Endothelial cell of umbilical vein (primary cell): Measurements from ENCODE around the gene TOP3B. TPM values are rescaled to one million over a fixed set of nuclear protein-coding genes. Genes with fewer than 3 reads are reported as not detected.

Source experiments
- BruUV-seq: library from RNA; stranded (reverse); fragments of 400-500 nt; replicated peaks from 2 replicates; lab custom pipeline; 2021; lab: Mats Ljungman, UMichigan
- CTCF ChIA-PET: fragments of 300-600, 350-600 bp; sonication (Branson Sonifier 250); formaldehyde crosslinking; loops from one replicate; lab custom pipeline; 2021; ENCODE audit warnings: antibody characterized with exemption, inconsistent platforms; lab: Charles Lee
- POLR2A ChIA-PET: fragments of 300-600, 350-600 bp; sonication (Branson Sonifier 250); formaldehyde crosslinking; loops from one replicate; lab custom pipeline; 2021; ENCODE audit warnings: antibody characterized with exemption, inconsistent platforms; lab: Charles Lee
- DNase-seq: peaks from one replicate; pipeline ENCODE4 v3.0.0-alpha.2; 2011; ENCODE audit warnings: low read depth, low spot score
- FAIRE-seq: peaks from 2 replicates; lab custom pipeline; 2011; peaks lifted over from hg19 to GRCh38; lab: Jason Lieb, UNC
- H2AFZ ChIP-seq: 2 replicates; pipeline ENCODE4 v1.6.0; 2012; ENCODE audit warnings: low read depth, low read length, control low read depth, inconsistent platforms
- H3K27ac ChIP-seq: 2 replicates; pipeline ENCODE4 v1.5.1; 2011; ENCODE audit warnings: low read depth, mild to moderate bottlenecking, control low read depth, low read length, moderate library complexity; ENCODE audit not compliant: insufficient read depth
- H3K27me3 ChIP-seq, 2 experiments: 2 replicates each; pipeline versions ENCODE4 v1.6.0 to v1.6.1; 2011; ENCODE audit warnings: low read length in 2 of 2, mixed read lengths in 1 of 2; ENCODE audit not compliant: control insufficient read depth in 2 of 2, insufficient read depth in 2 of 2
- H3K36me3 ChIP-seq, 2 experiments: 2 replicates in 1 of 2; 3 replicates in 1 of 2; pipeline ENCODE4 v1.5.1; 2011; ENCODE audit warnings: low read length in 2 of 2, mild to moderate bottlenecking in 1 of 2, moderate library complexity in 1 of 2; ENCODE audit not compliant: control insufficient read depth in 2 of 2, insufficient read depth in 2 of 2; ENCODE audit errors: extremely low read depth in 1 of 2
- H3K4me1 ChIP-seq: 3 replicates; pipeline ENCODE4 v1.5.1; 2011; ENCODE audit warnings: mild to moderate bottlenecking, low read length; ENCODE audit not compliant: control insufficient read depth, insufficient read depth; ENCODE audit errors: extremely low read depth
- H3K4me2 ChIP-seq: 2 replicates; pipeline ENCODE4 v1.6.1; 2011; ENCODE audit warnings: low read length, control low read depth, mixed read lengths; ENCODE audit not compliant: insufficient read depth
- H3K4me3 ChIP-seq, 3 experiments: fragments of 200-600 bp in 1 of 3; sonication (generic), shearing (Covaris generic) in 1 of 3; replicated peaks in 1 of 3; 2 replicates each; pipeline ENCODE4 v1.5.1; 2011 to 2016; ENCODE audit warnings: control low read depth in 3 of 3, low read length in 3 of 3, mild to moderate bottlenecking in 2 of 3, inconsistent platforms in 1 of 3, low read depth in 1 of 3, moderate library complexity in 1 of 3; ENCODE audit not compliant: insufficient read depth in 1 of 3
- H3K79me2 ChIP-seq: 2 replicates; pipeline ENCODE4 v1.6.0; 2012; ENCODE audit warnings: low read length, inconsistent platforms; ENCODE audit not compliant: control insufficient read depth, insufficient read depth
- H3K9ac ChIP-seq: replicated peaks from 2 replicates; pipeline ENCODE3; 2011; ENCODE audit warnings: low read length, control low read depth; ENCODE audit not compliant: insufficient read depth; ENCODE audit errors: extremely low read depth
- H3K9me1 ChIP-seq: replicated peaks from 3 replicates; pipeline ENCODE4 v1.6.0; 2011; ENCODE audit warnings: mild to moderate bottlenecking, low read length; ENCODE audit not compliant: control insufficient read depth, insufficient read depth; ENCODE audit errors: extremely low read depth
- H3K9me3 ChIP-seq: replicated peaks from 2 replicates; pipeline ENCODE4 v1.5.1; 2012; ENCODE audit warnings: low read length, inconsistent platforms; ENCODE audit not compliant: control insufficient read depth, insufficient read depth
- H4K20me1 ChIP-seq: replicated peaks from 2 replicates; pipeline ENCODE3; 2011; ENCODE audit warnings: mild to moderate bottlenecking, low read length; ENCODE audit not compliant: control insufficient read depth, insufficient read depth; ENCODE audit errors: extremely low read depth
- EZH2 ChIP-seq: IDR thresholded peaks from 2 replicates; pipeline ENCODE4 v1.6.1; 2012; ENCODE audit warnings: borderline replicate concordance, low read depth, mild to moderate bottlenecking, moderate library complexity, low read length, inconsistent platforms; ENCODE audit not compliant: severe bottlenecking
- FOS ChIP-seq: IDR thresholded peaks from 2 replicates; pipeline ENCODE4 v1.6.1; 2011; ENCODE audit warnings: mild to moderate bottlenecking, low read length, moderate library complexity, borderline replicate concordance; ENCODE audit not compliant: insufficient read depth
- GATA2 ChIP-seq: IDR thresholded peaks from 2 replicates; pipeline ENCODE4 v1.7.0; 2011; ENCODE audit warnings: low read depth, mild to moderate bottlenecking, moderate library complexity, mixed read lengths, low read length; ENCODE audit not compliant: insufficient read length, insufficient read depth
- JUN ChIP-seq: IDR thresholded peaks from 2 replicates; pipeline ENCODE4 v1.6.1; 2011; ENCODE audit warnings: borderline replicate concordance, low read depth; ENCODE audit not compliant: insufficient read length, insufficient read depth
- MAX ChIP-seq: IDR thresholded peaks from 2 replicates; pipeline ENCODE4 v1.6.1; 2011; ENCODE audit not compliant: insufficient read depth, insufficient read length
- MYC ChIP-seq: IDR thresholded peaks from one replicate; pipeline ENCODE4 v1.6.1; 2011; ENCODE audit warnings: mild to moderate bottlenecking, low read depth, low read length
- POLR2A ChIP-seq: IDR thresholded peaks from 2 replicates; pipeline ENCODE4 v1.6.1; 2012; ENCODE audit warnings: low read depth, mild to moderate bottlenecking, control low read depth, low read length
- POLR2AphosphoS5 ChIP-seq: IDR thresholded peaks from 2 replicates; pipeline ENCODE4 v1.6.1; 2012; ENCODE audit warnings: low read depth, mild to moderate bottlenecking, control low read depth, low read length, moderate library complexity; ENCODE audit not compliant: insufficient read depth
- dilution Hi-C: fragments of 300-500 bp; cut with MboI; formaldehyde crosslinking; loops from one replicate; pipeline ENCODE4 v1.15.0; 2019; ENCODE audit warnings: low sequenced_read_pairs; ENCODE audit not compliant: extremely low pct_ligation_motif_present
- intact Hi-C: fragments of 100-400 bp; cut with micrococcal nuclease; formaldehyde crosslinking; loops from one replicate; pipeline ENCODE4 v1.10.0; 2022
- polyA plus RNA-seq, 4 experiments: library from polyadenylated mRNA; depleted of rRNA in 3 of 4; stranded (reverse) in 3 of 4; unstranded in 1 of 4; fragments of >200 nt; gene quantifications; 2 replicates each; pipeline versions ENCODE4 v1.2.1 to v1.2.3, GENCODE V29; 2011 to 2012; ENCODE audit warnings: missing spikeins in 1 of 4
- total RNA-seq: library from RNA; stranded (reverse); gene quantifications from 2 replicates; pipeline ENCODE4 v1.2.3, GENCODE V29; 2021

TOP3B gene
- total and polyA plus RNA-seq, 2 donors (not counting 3 experiments of a cell fraction or from before 2014, with no cell fraction given) = 25.2 to 56.5 TPM

- H3K9me3 ChIP-seq = no peaks in the 10 kb centered on the region
- no peak overlapping the region for H3K9ac ChIP-seq
- H3K4me1 ChIP-seq = no peaks in the 10 kb centered on the region
- no peaks in the 10 kb centered on the region for H3K9me1 ChIP-seq
- H2AFZ ChIP-seq = no peak overlapping the region
- H3K36me3 ChIP-seq = no peaks in the 10 kb centered on the region
- no peaks in the 10 kb centered on the region for H4K20me1 ChIP-seq
- intact Hi-C loops (no loop called here), dilution Hi-C loops (no loop called here)
- TF ChIP-seq FOS = no peak
- TF ChIP-seq JUN = no peak
- TF ChIP-seq MAX = no peak
- no peak for TF ChIP-seq EZH2
- TF ChIP-seq MYC = no peak
- TF ChIP-seq GATA2 = no peak
- ChIA-PET POLR2A (no interaction called here), CTCF (no interaction called here)
- DNase-seq (no peak), FAIRE-seq (no peak)
- no TSS peak for BruUV-seq
- no peaks in the 10 kb centered on the region for H3K27me3 ChIP-seq
- no peak overlapping the region for H3K4me3 ChIP-seq
- H3K4me2 ChIP-seq = no peak overlapping the region
- no peaks in the 10 kb centered on the region for H3K79me2 ChIP-seq
- no peak overlapping the region for H3K27ac ChIP-seq
These were observed 45.4 kb upstream of the TOP3B start for GRCh38 chr22:22027955-22028354.

GRCh38 chr22:22026157-22026831, 43.7 kb upstream of the TOP3B start:
- intact Hi-C loops (no loop called here), dilution Hi-C loops (no loop called here)
- Histone ChIP-seq H3K4me1 (no peaks in the 10 kb centered on the region), H2AFZ (no peak overlapping the region), H4K20me1 (no peaks in the 10 kb centered on the region), H3K9me1 (no peaks in the 10 kb centered on the region), H3K27ac (no peak overlapping the region), H3K79me2 (no peaks in the 10 kb centered on the region), H3K9me3 (no peaks in the 10 kb centered on the region), H3K4me2 (no peak overlapping the region), H3K27me3 (no peaks in the 10 kb centered on the region), H3K36me3 (no peaks in the 10 kb centered on the region), H3K9ac (no peak overlapping the region), H3K4me3 (no peak overlapping the region)
- DNase-seq (no peak), FAIRE-seq (no peak)
- TF ChIP-seq POLR2AphosphoS5 (no peak), MYC (no peak), JUN (no peak), POLR2A (no peak)
- no TSS peak for BruUV-seq
- ChIA-PET POLR2A (no interaction called here), CTCF (no interaction called here)
